Measurements from ENCODE around the gene SDR9C7. TPM values are rescaled to one million over a fixed set of nuclear protein-coding genes. Genes with fewer than 3 reads are reported as not detected.
"Not testable (repeated sequence)": the region's sequence is repeated elsewhere in the genome, so short reads cannot be mapped to it uniquely, and the experiment has no call there.

SDR9C7 gene
- total RNA-seq, 1 donor from 2014 or later: not detected

DNA sequence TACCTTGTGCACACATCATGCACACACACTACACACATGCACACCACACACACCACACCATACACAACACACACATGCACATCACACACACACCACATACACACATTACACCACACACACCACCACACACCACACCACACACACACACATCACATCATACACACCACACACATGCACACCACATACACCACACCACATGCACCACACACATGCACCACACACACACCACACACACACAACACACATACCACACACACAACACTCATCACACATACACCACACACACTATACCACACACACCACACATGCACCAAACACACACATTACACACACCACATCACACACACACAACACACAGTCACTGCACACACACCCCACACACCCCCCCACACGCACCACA is 38.1 kb downstream of the SDR9C7 start:
- Histone ChIP-seq H3K4me2 (ENCODE audit: low read length) (no peak overlapping the region), H3K79me2 (ENCODE audit: insufficient read depth, low read length) (no peaks in the 10 kb centered on the region), H2AFZ (ENCODE audit: low read depth, low read length) (no peak overlapping the region), H3K4me3 (ENCODE audit: insufficient read depth, low read depth, low read length) (no peak overlapping the region), H3K9me3 (ENCODE audit: insufficient read depth, low read depth, low read length) (peaks cover 8% of the 10 kb centered on the region), H3K4me1 (ENCODE audit: insufficient read depth, low read length) (no peaks in the 10 kb centered on the region), H4K20me1 (ENCODE audit: insufficient read depth, low read length) (no peaks in the 10 kb centered on the region), H3K36me3 (ENCODE audit: insufficient read depth, low read length) (no peaks in the 10 kb centered on the region), H3K9ac (ENCODE audit: low read length) (no peak overlapping the region), H3K27me3 (ENCODE audit: insufficient read depth, low read length) (no peaks in the 10 kb centered on the region), H3K27ac (ENCODE audit: low read depth, low read length) (no peak overlapping the region)
- Mint-ChIP-seq H3K9me3 (ENCODE audit: unreplicated experiment) (peaks cover 6% of the 10 kb centered on the region), H3K27ac (ENCODE audit: unreplicated experiment) (no peak overlapping the region), H3K36me3 (ENCODE audit: low read depth, unreplicated experiment) (no peaks in the 10 kb centered on the region), H3K4me1 (ENCODE audit: low read depth, unreplicated experiment) (no peaks in the 10 kb centered on the region), H3K27me3 (ENCODE audit: low read depth, unreplicated experiment) (peaks cover 17% of the 10 kb centered on the region), H3K4me3 (ENCODE audit: unreplicated experiment) (no peak overlapping the region)
- TF ChIP-seq, protein P1, sequence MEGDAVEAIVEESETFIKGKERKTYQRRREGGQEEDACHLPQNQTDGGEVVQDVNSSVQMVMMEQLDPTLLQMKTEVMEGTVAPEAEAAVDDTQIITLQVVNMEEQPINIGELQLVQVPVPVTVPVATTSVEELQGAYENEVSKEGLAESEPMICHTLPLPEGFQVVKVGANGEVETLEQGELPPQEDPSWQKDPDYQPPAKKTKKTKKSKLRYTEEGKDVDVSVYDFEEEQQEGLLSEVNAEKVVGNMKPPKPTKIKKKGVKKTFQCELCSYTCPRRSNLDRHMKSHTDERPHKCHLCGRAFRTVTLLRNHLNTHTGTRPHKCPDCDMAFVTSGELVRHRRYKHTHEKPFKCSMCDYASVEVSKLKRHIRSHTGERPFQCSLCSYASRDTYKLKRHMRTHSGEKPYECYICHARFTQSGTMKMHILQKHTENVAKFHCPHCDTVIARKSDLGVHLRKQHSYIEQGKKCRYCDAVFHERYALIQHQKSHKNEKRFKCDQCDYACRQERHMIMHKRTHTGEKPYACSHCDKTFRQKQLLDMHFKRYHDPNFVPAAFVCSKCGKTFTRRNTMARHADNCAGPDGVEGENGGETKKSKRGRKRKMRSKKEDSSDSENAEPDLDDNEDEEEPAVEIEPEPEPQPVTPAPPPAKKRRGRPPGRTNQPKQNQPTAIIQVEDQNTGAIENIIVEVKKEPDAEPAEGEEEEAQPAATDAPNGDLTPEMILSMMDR (IDR thresholded peaks at IDR 0.05; ENCODE audit: insufficient read depth, low read depth, low read length): no peak
- no peak for TF ChIP-seq EZH2 (IDR thresholded peaks at IDR 0.05; ENCODE audit: insufficient read depth, low read length)
- no peak for FAIRE-seq
- no peak for DNase-seq (ENCODE audit: low read depth)

DNA sequence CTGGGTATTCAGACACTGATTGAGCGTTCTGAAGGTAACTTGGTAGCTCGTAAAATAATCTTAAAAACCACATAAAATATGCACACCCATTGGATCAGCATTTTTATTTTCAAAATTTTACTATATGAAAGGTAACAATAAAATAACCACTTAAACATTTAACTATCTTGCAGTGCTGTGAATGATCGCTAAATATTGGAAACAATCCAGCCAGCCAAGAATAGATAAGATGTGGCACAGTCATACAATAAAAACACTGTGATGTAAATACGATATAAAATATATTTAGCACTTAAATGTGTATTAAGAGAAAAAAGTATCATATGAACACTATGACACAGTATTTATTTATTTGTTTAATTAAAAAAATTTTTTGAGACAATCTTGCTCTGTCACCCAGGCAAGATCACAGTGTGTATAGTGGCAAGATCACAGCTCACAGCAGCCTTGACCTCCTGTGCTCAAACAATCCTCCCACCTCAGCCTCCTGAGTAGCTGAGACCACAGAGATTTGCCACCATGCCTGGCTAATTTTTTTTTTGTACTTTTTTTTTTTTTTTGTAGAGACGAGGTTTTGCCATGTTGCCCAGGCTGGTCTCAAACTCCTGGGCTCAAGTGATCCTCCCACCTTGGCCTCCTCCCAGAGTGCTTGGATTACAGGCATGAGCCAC is 39.4 kb downstream of the SDR9C7 start:
- Mint-ChIP-seq H3K9me3 (ENCODE audit: unreplicated experiment) (peaks cover 7% of the 10 kb centered on the region), H3K4me3 (ENCODE audit: unreplicated experiment) (no peak overlapping the region), H3K36me3 (ENCODE audit: low read depth, unreplicated experiment) (no peaks in the 10 kb centered on the region), H3K27ac (ENCODE audit: unreplicated experiment) (no peak overlapping the region), H3K27me3 (ENCODE audit: low read depth, unreplicated experiment) (peaks cover 25% of the 10 kb centered on the region), H3K4me1 (ENCODE audit: low read depth, unreplicated experiment) (no peaks in the 10 kb centered on the region)
- no peak overlapping the region for H3K4me3 ChIP-seq (ENCODE audit: insufficient read depth, low read depth, low read length)
- H3K9me3 ChIP-seq (ENCODE audit: insufficient read depth, low read depth, low read length): no peaks in the 10 kb centered on the region
- no peak overlapping the region for H2AFZ ChIP-seq (ENCODE audit: low read depth, low read length)
- H3K9ac ChIP-seq (ENCODE audit: low read length): no peak overlapping the region
- no peaks in the 10 kb centered on the region for H3K36me3 ChIP-seq (ENCODE audit: insufficient read depth, low read length)
- FAIRE-seq (no peak), DNase-seq (ENCODE audit: low read depth) (no peak)
- H3K27me3 ChIP-seq (ENCODE audit: insufficient read depth, low read length): no peaks in the 10 kb centered on the region
- H3K79me2 ChIP-seq (ENCODE audit: insufficient read depth, low read length): no peaks in the 10 kb centered on the region
- TF ChIP-seq, protein P1 (IDR thresholded peaks at IDR 0.05; ENCODE audit: insufficient read depth, low read depth, low read length): no peak
- H3K27ac ChIP-seq (ENCODE audit: low read depth, low read length): no peak overlapping the region
- no peaks in the 10 kb centered on the region for H4K20me1 ChIP-seq (ENCODE audit: insufficient read depth, low read length)
- H3K4me1 ChIP-seq (ENCODE audit: insufficient read depth, low read length): no peaks in the 10 kb centered on the region
- no peak overlapping the region for H3K4me2 ChIP-seq (ENCODE audit: low read length)

DNA sequence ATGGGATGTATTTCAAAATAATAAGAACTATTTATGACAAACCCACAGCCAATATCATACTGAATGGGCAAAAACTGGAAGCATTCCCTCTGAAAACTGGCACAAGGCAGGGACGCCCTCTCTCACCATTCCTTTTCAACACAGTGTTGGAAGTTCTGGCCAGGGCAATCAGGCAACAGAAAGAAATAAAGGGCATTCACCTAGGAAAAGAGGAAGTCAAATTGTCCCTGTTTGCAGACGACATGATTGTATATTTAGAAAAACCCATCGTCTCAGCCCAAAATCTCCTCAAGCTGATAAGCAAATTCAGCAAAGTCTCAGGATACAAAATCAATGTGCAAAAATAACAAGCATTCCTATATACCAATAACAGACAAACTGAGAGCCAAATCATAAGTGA is 42.3 kb downstream of the SDR9C7 start:
- not testable (repeated sequence) for DNase-seq (ENCODE audit: low read depth); H3K4me1 ChIP-seq (ENCODE audit: insufficient read depth, low read length); H3K36me3 ChIP-seq (ENCODE audit: insufficient read depth, low read length); H3K79me2 ChIP-seq (ENCODE audit: insufficient read depth, low read length); H3K27ac Mint-ChIP-seq (ENCODE audit: unreplicated experiment); H3K4me1 Mint-ChIP-seq (ENCODE audit: low read depth, unreplicated experiment); H2AFZ ChIP-seq (ENCODE audit: low read depth, low read length); H3K9me3 ChIP-seq (ENCODE audit: insufficient read depth, low read depth, low read length); H3K9ac ChIP-seq (ENCODE audit: low read length); H3K4me3 ChIP-seq (ENCODE audit: insufficient read depth, low read depth, low read length); H3K4me2 ChIP-seq (ENCODE audit: low read length); FAIRE-seq; H4K20me1 ChIP-seq (ENCODE audit: insufficient read depth, low read length); H3K4me3 Mint-ChIP-seq (ENCODE audit: unreplicated experiment); H3K27me3 ChIP-seq (ENCODE audit: insufficient read depth, low read length); H3K27ac ChIP-seq (ENCODE audit: low read depth, low read length); H3K36me3 Mint-ChIP-seq (ENCODE audit: low read depth, unreplicated experiment)
- peaks cover 15% of the 10 kb centered on the region for H3K9me3 Mint-ChIP-seq (ENCODE audit: unreplicated experiment)
- H3K27me3 Mint-ChIP-seq (ENCODE audit: low read depth, unreplicated experiment): peaks cover 30% of the 10 kb centered on the region

All from astrocyte (in vitro differentiated cells and primary cell).